IMR-90 (cell line): ENCODE data around the gene GATA2. TPM values are rescaled to one million over a fixed set of nuclear protein-coding genes. Genes with fewer than 3 reads are reported as not detected.

Experiments used
- ATAC-seq: fragments of 200-7000 bp; cut with Tn5 transposase; 2 replicates; pipeline ENCODE4 v1.9.1; 2020; ENCODE audit warnings: low read depth, mild to moderate bottlenecking, moderate library complexity
- BruUV-seq: library from RNA; stranded (reverse); fragments of 400-500 nt; replicated peaks from 2 replicates; lab custom pipeline; 2021; lab: Mats Ljungman, UMichigan
- CTCF ChIA-PET: fragments of 300-600 bp; formaldehyde crosslinking; extraction: SDS; loops from one replicate; lab custom pipeline; 2021; ENCODE audit warnings: antibody characterized with exemption; lab: Yijun Ruan, JAX
- POLR2A ChIA-PET: fragments of 300-600 bp; sonication (Branson Sonifier 250); formaldehyde crosslinking; loops from one replicate; lab custom pipeline; 2022; ENCODE audit warnings: antibody characterized with exemption; ENCODE audit not compliant: unreplicated experiment; lab: Charles Lee
- DNase-seq: peaks from one replicate; pipeline ENCODE4 v3.0.0; 2013
- H2AFZ ChIP-seq: replicated peaks from 2 replicates; pipeline ENCODE3; 2013; ENCODE audit warnings: low read length, mild to moderate bottlenecking; ENCODE audit not compliant: poor library complexity
- H2AK5ac ChIP-seq: 2 replicates; pipeline ENCODE4 v1.6.1; 2013; ENCODE audit warnings: low read depth, low read length, inconsistent platforms
- H2AK9ac ChIP-seq: replicated peaks from 2 replicates; pipeline ENCODE3; 2013; ENCODE audit warnings: mild to moderate bottlenecking, low read depth, low read length, moderate library complexity; ENCODE audit not compliant: poor library complexity
- H2BK120ac ChIP-seq: 2 replicates; pipeline ENCODE4 v1.6.1; 2013; ENCODE audit warnings: low read depth, low read length, inconsistent platforms
- H2BK15ac ChIP-seq: 3 replicates; pipeline ENCODE4 v1.6.1; 2013; ENCODE audit warnings: low read depth, low read length, inconsistent platforms
- H2BK20ac ChIP-seq: 2 replicates; pipeline ENCODE4 v1.6.1; 2013; ENCODE audit warnings: low read depth, mild to moderate bottlenecking, inconsistent platforms, low read length, moderate library complexity
- H2BK5ac ChIP-seq: 2 replicates; pipeline ENCODE4 v1.6.1; 2013; ENCODE audit warnings: mild to moderate bottlenecking, low read depth, low read length, inconsistent platforms; ENCODE audit not compliant: poor library complexity, severe bottlenecking
- H3K14ac ChIP-seq: replicated peaks from 2 replicates; pipeline ENCODE4 v1.6.1; 2013; ENCODE audit warnings: low read depth, low read length, inconsistent platforms
- H3K18ac ChIP-seq: 2 replicates; pipeline ENCODE4 v1.6.1; 2013; ENCODE audit warnings: low read depth, low read length, control low read depth
- H3K23ac ChIP-seq: 2 replicates; pipeline ENCODE4 v1.6.1; 2013; ENCODE audit warnings: low read depth, low read length, inconsistent platforms
- H3K27ac ChIP-seq: 2 replicates; pipeline ENCODE4 v1.5.1; 2013; ENCODE audit warnings: mild to moderate bottlenecking, control low read depth, low read length; ENCODE audit not compliant: insufficient read depth
- H3K27me3 ChIP-seq: 2 replicates; pipeline ENCODE4 v1.6.1; 2013; ENCODE audit warnings: low read length; ENCODE audit not compliant: control insufficient read depth, insufficient read depth
- H3K36me3 ChIP-seq: 2 replicates; pipeline ENCODE4 v1.6.1; 2013; ENCODE audit warnings: low read length, mixed read lengths; ENCODE audit not compliant: control insufficient read depth, insufficient read depth
- H3K4ac ChIP-seq: 2 replicates; pipeline ENCODE4 v1.6.1; 2013; ENCODE audit warnings: low read depth, low read length, inconsistent platforms
- H3K4me1 ChIP-seq: 2 replicates; pipeline ENCODE4 v1.6.1; 2013; ENCODE audit warnings: low read length, mixed read lengths; ENCODE audit not compliant: control insufficient read depth, insufficient read depth
- H3K4me2 ChIP-seq: 2 replicates; pipeline ENCODE4 v1.6.1; 2013; ENCODE audit warnings: low read depth, mild to moderate bottlenecking, control low read depth, low read length, moderate library complexity
- H3K4me3 ChIP-seq: 2 replicates; pipeline ENCODE4 v1.5.1; 2013; ENCODE audit warnings: low read depth, mild to moderate bottlenecking, control low read depth, low read length, moderate library complexity; ENCODE audit not compliant: insufficient read depth
- H3K56ac ChIP-seq: 2 replicates; pipeline ENCODE4 v1.6.1; 2013; ENCODE audit warnings: low read length, inconsistent platforms; ENCODE audit not compliant: insufficient read depth; ENCODE audit errors: extremely low read depth
- H3K79me1 ChIP-seq, 2 experiments: 2 replicates each; pipeline ENCODE4 v1.6.1; 2013; ENCODE audit warnings: low read length in 2 of 2, inconsistent platforms in 1 of 2, low read depth in 1 of 2
- H3K9ac ChIP-seq: 2 replicates; pipeline ENCODE4 v1.6.1; 2013; ENCODE audit warnings: low read depth, low read length, control low read depth
- H3K9me1 ChIP-seq: 2 replicates; pipeline ENCODE4 v1.6.1; 2013; ENCODE audit warnings: low read length, inconsistent platforms; ENCODE audit not compliant: insufficient read depth
- H3K9me3 ChIP-seq: 2 replicates; pipeline ENCODE4 v1.6.1; 2013; ENCODE audit warnings: low read length; ENCODE audit not compliant: control insufficient read depth, insufficient read depth
- H4K20me1 ChIP-seq: 2 replicates; pipeline ENCODE4 v1.6.1; 2013; ENCODE audit warnings: low read length, inconsistent platforms; ENCODE audit not compliant: insufficient read depth
- H4K5ac ChIP-seq: 2 replicates; pipeline ENCODE4 v1.6.1; 2013; ENCODE audit warnings: mild to moderate bottlenecking, low read depth, low read length, control low read depth
- H4K8ac ChIP-seq, 2 experiments: 2 replicates each; pipeline ENCODE4 v1.6.1; 2013; ENCODE audit warnings: low read depth in 2 of 2, low read length in 2 of 2, control low read depth in 1 of 2, inconsistent platforms in 1 of 2
- H4K91ac ChIP-seq: 2 replicates; pipeline ENCODE4 v1.6.1; 2013; ENCODE audit warnings: low read depth, low read length, inconsistent platforms; ENCODE audit not compliant: insufficient read depth
- MAZ ChIP-seq: IDR thresholded peaks from 2 replicates; pipeline ENCODE4 v1.6.1; 2012; ENCODE audit warnings: low read depth, mild to moderate bottlenecking, low read length, improper control_type of control experiment, moderate library complexity, borderline replicate concordance
- WGBS, 2 experiments: methylation state at CpG; one replicate each; pipeline versions ENCODE4 v1.1.5 to v1.1.7; 2013; ENCODE audit warnings: missing lambda C conversion rate in 2 of 2; ENCODE audit not compliant: insufficient read length in 1 of 2; ENCODE audit errors: extremely low coverage in 2 of 2; 5-methylcytosine and 5-hydroxymethylcytosine counted together
- dilution Hi-C: fragments of 300-500 bp; cut with HindIII; formaldehyde crosslinking; loops from one replicate; pipeline ENCODE4 v1.14.3; 2018; ENCODE audit warnings: low sequenced_read_pairs; ENCODE audit not compliant: unreplicated experiment
- in situ Hi-C: fragments of 300-500 bp; cut with MboI; formaldehyde crosslinking; loops from 3 replicates; pipeline ENCODE4 v1.14.3; 2019; ENCODE audit warnings: low sequenced_read_pairs, inconsistent platforms, mixed read lengths
- intact Hi-C: fragments of 100-400 bp; cut with micrococcal nuclease; formaldehyde crosslinking; loops from 2 replicates; pipeline ENCODE4 v1.10.0; 2022
- polyA plus RNA-seq, 3 experiments: library from polyadenylated mRNA; depleted of rRNA; stranded (reverse); fragments of >200 nt; gene quantifications; 2 replicates each; pipeline ENCODE4 v1.2.3, GENCODE V29; 2012; ENCODE audit warnings: low replicate concordance in 1 of 3
- total RNA-seq: library from RNA; depleted of rRNA; stranded (reverse); fragments of >200 nt; gene quantifications from 2 replicates; pipeline ENCODE4 v1.2.3, GENCODE V29; 2012

Gene GATA2
- total and polyA plus RNA-seq, 2 of the 4 experiments (the other 2 are of a cell fraction) = 2.2 to 13.5 TPM

- no peak overlapping the region for H3K14ac ChIP-seq
- ATAC-seq (no peak), DNase-seq (no peak)
- no peak for TF ChIP-seq MAZ
- H3K79me1 ChIP-seq = peaks cover 0 to 5% of the 10 kb centered on the region in 2 experiments; a peak in 1 of 4 replicates
- no peak overlapping the region for H3K56ac ChIP-seq
- ChIA-PET POLR2A (no interaction called here), CTCF (no interaction called here)
- WGBS, 2 experiments = no CpG with 5 or more reads among the region's 5 CpGs
- intact Hi-C loops (loop anchor here (5.0 kb wide), 1 partner anchor 80 kb away; no protein-coding TSS in a partner anchor), dilution Hi-C loops (no loop called here), in situ Hi-C loops (loop anchor here (5.0 kb wide), 1 partner anchor 70 kb away; no protein-coding TSS in a partner anchor)
- no peak overlapping the region for H2AFZ ChIP-seq
- H3K9me3 ChIP-seq = peaks cover 2% of the 10 kb centered on the region; the same call in 1 of the 2 replicates
- BruUV-seq = no TSS peak
- H2BK20ac ChIP-seq = no peak overlapping the region
- H2BK120ac ChIP-seq = no peak overlapping the region
- H2AK9ac ChIP-seq = no peak overlapping the region
- no peak overlapping the region for H3K23ac ChIP-seq
- H4K8ac ChIP-seq = no peak overlapping the region
- no peaks in the 10 kb centered on the region for H4K20me1 ChIP-seq
- H2AK5ac ChIP-seq = no peak overlapping the region
- no peaks in the 10 kb centered on the region for H3K4me1 ChIP-seq
- H3K27ac ChIP-seq = no peak overlapping the region
- H3K27me3 ChIP-seq = peaks cover 3% of the 10 kb centered on the region; the same call in 1 of the 2 replicates
- no peak overlapping the region for H3K4me3 ChIP-seq
- no peaks in the 10 kb centered on the region for H3K9me1 ChIP-seq
- no peak overlapping the region for H4K91ac ChIP-seq
- no peaks in the 10 kb centered on the region for H3K36me3 ChIP-seq
- H2BK15ac ChIP-seq = no peak overlapping the region
- H2BK5ac ChIP-seq = no peak overlapping the region
- H3K4me2 ChIP-seq = no peak overlapping the region
- H3K18ac ChIP-seq = no peak overlapping the region
- H4K5ac ChIP-seq = no peak overlapping the region
- no peak overlapping the region for H3K9ac ChIP-seq
- no peak overlapping the region for H3K4ac ChIP-seq
Observed at GRCh38 chr3:128502712-128503111, 9.7 kb upstream of the GATA2 start.
